NCI-H146 (cell line): Measurements from ENCODE around the gene DNALI1.

Experiments used
- DNase-seq: peaks from one replicate; lab custom pipeline; 2025; lab: John Stamatoyannopoulos, UW

DNALI1 gene

GRCh38 chr1:37602750-37603694, 46.3 kb downstream of the DNALI1 start:
- DNase-seq: peak; percentile 47

GRCh38 chr1:37605061-37605650, 48.4 kb downstream of the DNALI1 start:
- DNase-seq: no peak

GRCh38 chr1:37605806-37606474, 49.2 kb downstream of the DNALI1 start:
- DNase-seq: no peak

GRCh38 chr1:37606481-37607263, 49.9 kb downstream of the DNALI1 start:
- no peak for DNase-seq

DNA sequence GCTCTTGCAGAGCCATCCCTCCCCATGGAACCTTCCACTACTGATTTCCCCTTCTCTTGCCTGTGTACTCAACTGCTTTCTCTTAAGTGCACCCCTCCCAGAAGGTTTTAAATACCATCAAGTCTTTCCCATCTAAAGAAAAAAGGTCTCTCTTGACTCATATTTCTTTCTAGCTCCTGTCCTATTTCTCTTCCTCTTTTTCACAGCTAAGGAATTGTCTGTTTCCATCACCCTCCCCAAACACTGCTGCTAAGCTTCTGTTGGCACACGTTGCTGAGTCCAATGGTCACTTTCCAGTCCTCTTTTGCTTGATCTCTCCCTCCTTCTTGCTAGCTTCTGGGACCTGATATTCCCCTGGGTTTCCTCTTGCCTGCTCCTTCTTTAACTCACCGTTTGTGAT, 52.3 kb downstream of the DNALI1 start:
- no peak for DNase-seq

- no peak for DNase-seq
These were observed 53.3 kb downstream of the DNALI1 start for GRCh38 chr1:37609994-37610393.

DNA sequence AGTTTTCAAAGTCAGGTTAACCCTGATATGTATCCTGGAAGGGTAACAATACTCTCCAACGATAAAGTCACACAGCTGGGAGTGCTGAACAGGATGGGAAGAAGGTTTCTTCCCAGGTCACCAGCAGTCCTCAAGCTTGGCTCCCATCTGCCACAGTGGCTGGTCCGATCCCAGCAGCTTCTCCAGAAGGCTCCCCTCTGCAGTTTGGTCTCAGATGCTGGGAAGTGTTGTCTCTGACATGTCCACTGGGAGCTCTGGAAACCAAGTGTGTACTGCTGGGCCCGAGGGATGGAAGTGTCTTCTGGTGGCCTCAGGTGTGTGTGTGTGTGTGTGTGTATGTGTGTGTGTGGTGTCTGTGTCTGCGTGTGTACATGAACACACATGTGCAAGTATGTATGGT, 55.4 kb downstream of the DNALI1 start:
- no peak for DNase-seq

DNA sequence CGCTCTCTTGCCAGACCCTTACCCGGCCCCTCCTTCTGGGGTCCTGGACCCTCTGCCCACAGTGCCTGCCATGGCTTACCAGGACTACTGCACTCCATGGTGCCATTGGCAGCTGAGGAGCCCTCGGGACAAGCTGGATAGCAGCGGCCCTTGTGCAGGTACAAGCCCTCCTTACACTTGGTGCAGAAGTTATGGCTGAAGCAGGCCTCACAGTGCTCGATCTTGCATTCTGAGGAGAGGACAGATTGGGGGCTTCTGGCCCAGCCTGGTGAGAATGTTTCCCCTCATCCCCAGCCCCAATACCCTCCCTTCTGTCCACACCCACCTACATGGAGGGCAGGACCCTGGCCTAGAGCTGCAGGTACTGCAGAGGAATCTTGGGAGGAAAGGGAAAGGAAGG, 57.4 kb downstream of the DNALI1 start:
- DNase-seq: no peak

DNA sequence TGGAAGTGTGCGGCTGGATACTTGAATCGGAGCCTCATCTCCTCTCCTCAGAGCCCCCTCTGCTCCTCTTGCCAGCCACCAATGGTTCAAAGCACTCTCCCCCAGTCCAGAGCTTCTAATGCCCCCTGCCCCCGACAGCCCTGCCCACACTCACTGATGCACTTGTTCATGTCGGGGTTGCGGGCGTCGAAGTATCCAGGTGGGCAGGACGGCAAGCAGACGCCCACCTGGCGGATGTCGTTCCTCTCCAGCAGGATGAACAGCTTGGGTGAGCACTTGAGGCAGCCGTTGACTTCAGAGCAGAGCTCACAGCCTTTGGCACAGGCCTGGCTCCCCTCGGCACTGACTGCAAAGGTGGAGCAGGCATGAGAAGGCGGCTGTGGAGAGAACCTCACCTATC, 59.6 kb downstream of the DNALI1 start:
- DNase-seq: no peak
